Liver (tissue), 3 donors: ENCODE data around the gene SLC7A6.

Source experiments
- CTCF ChIP-seq: fragments of 150-350 bp; IDR thresholded peaks from 2 replicates; pipeline ENCODE4 v1.5.1; 2017; ENCODE audit warnings: improper control_type of control experiment, low read depth, low read length; ENCODE audit not compliant: missing input control
- EGR1 ChIP-seq, 2 donors: IDR thresholded peaks; 2 replicates each; pipeline ENCODE4 v1.6.1; 2016 to 2018; ENCODE audit warnings: antibody characterized with exemption in 2 of 2, low read depth in 2 of 2
- GABPA ChIP-seq, 2 donors: IDR thresholded peaks in 1 of 2; conservative IDR thresholded peaks in 1 of 2; 2 replicates each; pipeline ENCODE4 v1.6.1; 2016; ENCODE audit warnings: antibody characterized with exemption in 2 of 2, mild to moderate bottlenecking in 1 of 2, moderate library complexity in 1 of 2
- HNF4A ChIP-seq, 2 donors: conservative IDR thresholded peaks; 2 replicates each; pipeline ENCODE4 v1.6.1; 2016; ENCODE audit warnings: antibody characterized with exemption in 2 of 2, mild to moderate bottlenecking in 2 of 2
- MAX ChIP-seq: IDR thresholded peaks from 2 replicates; pipeline ENCODE4 v1.6.1; 2016; ENCODE audit warnings: antibody characterized with exemption
- NR2F2 ChIP-seq: IDR thresholded peaks from 2 replicates; pipeline ENCODE4 v1.6.1; 2016; ENCODE audit warnings: antibody characterized with exemption
- RAD21 ChIP-seq, 2 donors: IDR thresholded peaks; 2 replicates each; pipeline ENCODE4 v1.6.1; 2016; ENCODE audit warnings: antibody characterized with exemption in 2 of 2, mild to moderate bottlenecking in 2 of 2
- REST ChIP-seq: IDR thresholded peaks from 2 replicates; pipeline ENCODE4 v1.6.1; 2016; ENCODE audit warnings: antibody characterized with exemption, mild to moderate bottlenecking
- RXRA ChIP-seq, 2 donors: IDR thresholded peaks; 2 replicates each; pipeline ENCODE4 v1.6.1; 2017 to 2018; ENCODE audit warnings: antibody characterized with exemption in 2 of 2, mild to moderate bottlenecking in 1 of 2
- SP1 ChIP-seq: IDR thresholded peaks from 2 replicates; pipeline ENCODE4 v1.6.1; 2018; ENCODE audit warnings: antibody characterized with exemption, mild to moderate bottlenecking
- TAF1 ChIP-seq: conservative IDR thresholded peaks from 2 replicates; pipeline ENCODE4 v1.6.1; 2016; ENCODE audit warnings: antibody characterized with exemption, mild to moderate bottlenecking
- YY1 ChIP-seq: IDR thresholded peaks from 2 replicates; pipeline ENCODE4 v1.6.1; 2016; ENCODE audit warnings: antibody characterized with exemption, mild to moderate bottlenecking
- TF ChIP-seq, protein P1 (sequence below): IDR thresholded peaks from 2 replicates; pipeline ENCODE4 v1.6.1; 2016; ENCODE audit warnings: antibody characterized with exemption
- TF ChIP-seq, protein P2 (sequence below): IDR thresholded peaks from 2 replicates; pipeline ENCODE4 v1.6.1; 2016; ENCODE audit warnings: antibody characterized with exemption
- donor health status: healthy.
- donor health status: healthy.

GRCh38 chr16:68272507-68273209 is 8.3 kb downstream of the SLC7A6 start:
- TF ChIP-seq EGR1 (IDR thresholded peaks at IDR 0.05; ENCODE audit: low read depth in 2 of 2) = no peak
- no peak for TF ChIP-seq SP1
- TF ChIP-seq TAF1 = no peak
- no peak for TF ChIP-seq NR2F2
- no peak for TF ChIP-seq CTCF
- TF ChIP-seq RXRA (IDR thresholded peaks at IDR 0.05) = no peak
- TF ChIP-seq, protein P1, sequence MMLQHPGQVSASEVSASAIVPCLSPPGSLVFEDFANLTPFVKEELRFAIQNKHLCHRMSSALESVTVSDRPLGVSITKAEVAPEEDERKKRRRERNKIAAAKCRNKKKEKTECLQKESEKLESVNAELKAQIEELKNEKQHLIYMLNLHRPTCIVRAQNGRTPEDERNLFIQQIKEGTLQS = no peak
- TF ChIP-seq HNF4A (conservative IDR thresholded peaks at IDR 0.05) = no peak
- no peak for TF ChIP-seq GABPA (IDR thresholded peaks at IDR 0.05 in 1 of 2, conservative IDR thresholded peaks at IDR 0.05 in 1 of 2)
- no peak for TF ChIP-seq REST
- no peak for TF ChIP-seq RAD21 (IDR thresholded peaks at IDR 0.05)
- no peak for TF ChIP-seq YY1
- TF ChIP-seq, protein P2, sequence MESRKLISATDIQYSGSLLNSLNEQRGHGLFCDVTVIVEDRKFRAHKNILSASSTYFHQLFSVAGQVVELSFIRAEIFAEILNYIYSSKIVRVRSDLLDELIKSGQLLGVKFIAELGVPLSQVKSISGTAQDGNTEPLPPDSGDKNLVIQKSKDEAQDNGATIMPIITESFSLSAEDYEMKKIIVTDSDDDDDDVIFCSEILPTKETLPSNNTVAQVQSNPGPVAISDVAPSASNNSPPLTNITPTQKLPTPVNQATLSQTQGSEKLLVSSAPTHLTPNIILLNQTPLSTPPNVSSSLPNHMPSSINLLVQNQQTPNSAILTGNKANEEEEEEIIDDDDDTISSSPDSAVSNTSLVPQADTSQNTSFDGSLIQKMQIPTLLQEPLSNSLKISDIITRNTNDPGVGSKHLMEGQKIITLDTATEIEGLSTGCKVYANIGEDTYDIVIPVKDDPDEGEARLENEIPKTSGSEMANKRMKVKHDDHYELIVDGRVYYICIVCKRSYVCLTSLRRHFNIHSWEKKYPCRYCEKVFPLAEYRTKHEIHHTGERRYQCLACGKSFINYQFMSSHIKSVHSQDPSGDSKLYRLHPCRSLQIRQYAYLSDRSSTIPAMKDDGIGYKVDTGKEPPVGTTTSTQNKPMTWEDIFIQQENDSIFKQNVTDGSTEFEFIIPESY = no peak
- TF ChIP-seq MAX = no peak
